NCI-H82 treated with DMSO at 0.1 percent for 48 hours (cell line): ENCODE data around the gene GALM.

Source experiments
- DNase-seq: peaks from one replicate; lab custom pipeline; 2025; ENCODE audit not compliant: unreplicated experiment; lab: John Stamatoyannopoulos, UW

GALM gene

DNA sequence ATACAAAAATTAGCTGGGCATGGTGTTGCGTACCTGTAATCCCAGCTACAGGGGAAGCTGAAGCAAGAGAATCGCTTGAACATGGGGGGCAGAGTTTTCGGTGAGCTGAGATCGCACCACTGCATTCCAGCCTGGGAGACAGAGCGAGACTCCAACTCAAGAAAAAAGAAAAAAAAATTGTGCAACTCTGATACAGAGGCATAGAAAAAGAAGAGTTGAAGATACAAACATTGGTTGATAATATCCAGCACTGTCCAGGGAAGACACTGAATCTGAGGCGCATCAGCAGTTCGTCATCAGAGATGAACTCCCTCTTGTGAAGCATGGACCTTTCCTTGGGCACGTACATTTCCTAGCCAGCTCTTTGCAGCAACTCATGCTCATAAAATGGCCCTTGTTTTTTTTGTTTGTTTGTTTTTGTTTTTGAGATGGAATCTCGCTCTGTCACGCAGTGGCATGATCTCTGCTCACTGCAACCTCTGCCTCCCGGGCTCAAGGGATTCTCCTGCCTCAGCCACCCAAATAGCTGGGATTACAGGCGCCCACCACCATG, 16.7 kb upstream of the GALM start:
- no peak for DNase-seq

DNA sequence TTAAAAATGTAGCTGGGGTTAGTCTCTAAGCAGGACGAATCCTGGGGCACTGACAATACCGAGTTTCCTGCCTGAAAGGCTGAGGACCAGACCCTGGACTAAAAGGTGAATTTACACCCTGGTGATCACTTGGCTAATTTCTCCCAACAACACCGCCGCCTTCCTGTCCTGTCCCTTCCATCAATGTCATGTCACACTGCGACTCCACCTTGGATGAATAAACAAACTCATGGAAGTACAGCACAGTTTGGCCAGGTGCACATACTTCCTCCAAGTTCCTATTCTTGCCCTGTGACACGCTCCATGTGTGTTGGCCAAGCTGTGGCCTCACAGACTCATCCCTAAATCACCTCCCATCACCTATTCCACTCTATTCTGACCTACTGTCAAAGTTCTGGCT, 15.9 kb upstream of the GALM start:
- no peak for DNase-seq

DNA sequence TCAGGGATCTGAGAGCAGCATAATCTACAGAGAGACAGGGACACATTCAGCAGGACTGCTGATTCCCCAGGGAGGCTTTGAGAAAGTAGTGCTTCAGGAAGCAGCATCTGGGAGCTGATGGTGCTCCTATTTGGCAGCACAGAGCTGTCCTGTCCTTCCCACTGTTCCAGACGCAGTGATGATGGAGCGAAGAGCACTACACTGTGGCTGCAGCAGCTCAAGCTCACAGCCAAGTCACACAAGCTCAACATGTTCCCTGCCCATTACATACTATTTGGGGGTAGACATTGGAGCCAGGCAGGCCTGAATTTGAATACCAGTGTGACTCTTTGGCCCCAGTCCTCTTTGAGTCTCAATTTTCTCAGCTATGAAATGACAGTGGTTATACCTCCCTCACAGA, 15.2 kb upstream of the GALM start:
- DNase-seq = no peak

GRCh38 chr2:38652431-38653273, 13.3 kb upstream of the GALM start:
- DNase-seq = no peak

- no peak for DNase-seq
Measured at GRCh38 chr2:38653380-38653714, 12.6 kb upstream of the GALM start.

GRCh38 chr2:38653715-38654527, 12.0 kb upstream of the GALM start:
- DNase-seq = no peak

DNA sequence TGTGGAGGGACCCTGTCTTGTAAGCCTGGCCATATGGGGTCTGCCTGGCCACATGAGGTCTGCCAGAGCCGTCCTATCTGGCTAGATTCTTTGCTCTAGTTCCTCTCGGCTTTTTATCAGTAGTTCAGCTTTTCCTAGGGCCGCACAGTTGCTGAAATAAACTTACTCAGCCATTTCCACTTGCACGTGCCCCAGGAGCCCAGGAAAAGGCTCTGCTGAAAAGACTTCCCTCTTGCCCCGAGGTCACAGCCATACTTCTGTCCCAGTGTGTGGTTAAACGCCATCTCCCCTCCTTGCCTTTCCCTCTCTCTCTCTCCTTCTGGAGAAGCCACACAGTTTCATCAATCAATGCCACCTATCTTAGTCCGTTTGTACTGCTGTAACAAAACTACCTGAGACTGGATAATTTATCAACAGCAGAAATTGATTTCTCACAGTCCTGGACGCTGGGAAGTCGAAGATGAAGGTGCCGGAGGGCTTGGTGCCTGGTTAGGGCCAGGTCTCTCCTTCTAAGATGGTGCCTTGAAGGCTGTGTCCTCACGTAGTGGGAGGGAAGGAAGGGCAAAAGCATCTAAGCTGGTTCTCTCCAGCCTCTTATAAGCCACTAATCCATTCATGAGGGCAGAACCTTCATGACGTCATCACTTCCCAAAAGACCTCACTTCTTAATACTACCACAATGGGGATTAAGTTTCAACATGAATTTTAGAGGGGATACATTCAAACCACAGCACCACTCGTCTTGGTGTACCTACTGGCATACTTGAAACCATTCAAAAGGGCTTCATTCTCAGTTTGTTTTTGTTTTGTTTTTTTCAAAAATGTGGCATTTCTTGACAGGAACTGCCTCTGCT, 11.2 kb upstream of the GALM start:
- peak; percentile 10 for DNase-seq

GRCh38 chr2:38655441-38655840, 10.5 kb upstream of the GALM start:
- no peak for DNase-seq

GRCh38 chr2:38656866-38657480, 8.9 kb upstream of the GALM start:
- no peak for DNase-seq

DNA sequence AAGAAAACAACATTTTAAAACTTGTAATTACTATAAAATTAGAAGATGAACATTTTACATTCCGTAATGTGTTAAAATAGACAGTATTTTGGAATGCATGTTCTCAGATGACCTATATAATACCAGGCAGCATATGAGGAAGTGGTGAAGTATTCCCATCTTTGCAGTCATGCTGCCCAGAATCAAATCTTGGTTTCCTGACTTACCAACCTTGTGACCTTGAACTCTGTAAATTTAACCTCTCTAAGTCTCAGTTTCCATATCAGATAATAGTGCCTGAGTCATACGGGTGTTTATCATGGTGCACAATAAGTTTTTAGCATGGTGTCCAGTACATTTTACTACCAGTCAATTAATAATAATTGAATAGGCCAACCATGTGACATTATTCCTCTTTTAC, 7.3 kb upstream of the GALM start:
- DNase-seq = no peak

- DNase-seq = no peak
Measured at GRCh38 chr2:38659115-38659514, 6.8 kb upstream of the GALM start.

GRCh38 chr2:38660282-38660681, 5.6 kb upstream of the GALM start:
- no peak for DNase-seq

GRCh38 chr2:38661306-38661705, 4.6 kb upstream of the GALM start:
- DNase-seq = no peak

GRCh38 chr2:38666556-38666910, 619 bp downstream of the GALM start:
- DNase-seq = no peak

GRCh38 chr2:38668092-38668491, 2.2 kb downstream of the GALM start:
- DNase-seq = no peak

GRCh38 chr2:38668779-38669479, 3.0 kb downstream of the GALM start:
- DNase-seq = no peak

- no peak for DNase-seq
Measured at GRCh38 chr2:38671303-38671702, 5.4 kb downstream of the GALM start.

DNA sequence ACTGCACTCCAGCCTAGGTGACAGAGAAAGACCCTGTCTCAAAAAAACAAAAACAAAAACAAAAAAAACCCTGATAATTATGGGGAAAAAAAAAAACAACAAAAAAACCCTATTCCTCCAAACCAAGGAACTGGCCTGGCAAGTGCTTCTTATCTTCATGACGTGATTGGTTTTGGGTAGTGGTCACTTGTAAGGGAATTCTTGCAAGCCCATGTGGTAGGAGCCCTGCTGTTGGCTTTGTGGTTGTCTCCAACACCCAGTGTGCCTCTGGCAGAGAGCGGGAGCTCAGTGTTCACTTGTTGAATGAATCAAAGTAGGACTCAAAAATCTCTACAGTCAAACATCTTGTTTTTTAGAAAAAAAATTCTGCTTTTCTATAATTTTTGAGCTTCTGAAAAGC, 6.0 kb downstream of the GALM start:
- no peak for DNase-seq

DNA sequence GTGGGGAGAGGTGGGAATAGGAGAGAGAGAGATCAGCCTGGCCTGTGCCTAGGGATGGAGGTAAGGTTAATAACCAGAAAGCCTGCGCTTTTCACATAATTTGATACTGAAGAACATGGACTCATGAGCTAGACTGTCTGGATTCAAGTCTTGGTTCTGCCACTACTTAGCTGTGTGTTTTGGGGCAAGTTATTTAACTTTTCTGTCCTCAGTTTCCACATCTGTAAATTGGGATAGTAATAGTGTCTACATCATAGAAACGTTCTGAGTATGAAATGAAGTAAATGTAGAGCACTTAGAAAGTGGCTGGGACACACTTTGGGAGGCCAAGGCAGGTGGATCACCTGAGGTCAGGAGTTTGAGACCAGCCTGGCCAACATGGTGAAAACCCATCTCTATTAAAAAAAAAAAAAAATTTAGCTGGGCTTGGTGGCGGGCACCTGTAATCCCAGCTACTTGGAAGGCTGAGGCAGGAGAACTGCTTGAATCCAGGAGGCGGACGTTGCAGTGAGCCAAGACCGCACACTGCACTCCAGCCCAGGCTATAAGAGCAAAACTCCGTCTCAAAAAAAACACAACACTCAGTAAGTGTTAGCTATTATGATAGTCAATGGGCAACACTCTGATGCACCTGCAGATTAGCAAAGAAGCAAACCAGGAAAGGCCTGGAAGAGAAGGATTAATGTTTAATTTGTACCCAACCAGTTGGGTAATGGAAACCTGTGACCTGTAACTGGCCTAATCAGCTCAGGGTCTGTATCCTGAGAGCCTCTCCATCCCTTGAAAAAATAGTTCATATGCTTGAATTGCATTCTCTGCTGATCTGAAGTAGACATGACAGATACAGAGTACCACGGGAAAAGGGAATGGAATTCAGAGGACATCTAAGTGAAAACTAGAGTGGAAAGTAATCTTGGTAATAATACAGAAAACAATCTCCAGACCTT, 6.8 kb downstream of the GALM start:
- no peak for DNase-seq
